ENCODE measurements around the gene NFE2L3. TPM values are rescaled to one million over a fixed set of nuclear protein-coding genes. Genes with fewer than 3 reads are reported as not detected.
A peak's percentile ranks its signal among the peaks of the same experiment; 100 is the strongest.

Gene NFE2L3
- total and polyA plus RNA-seq, 9 of the 15 experiments (the other 6 are each of a cell fraction or from before 2014, with no cell fraction given), result 2.9 to 16.9 (median 12.4) TPM

DNA sequence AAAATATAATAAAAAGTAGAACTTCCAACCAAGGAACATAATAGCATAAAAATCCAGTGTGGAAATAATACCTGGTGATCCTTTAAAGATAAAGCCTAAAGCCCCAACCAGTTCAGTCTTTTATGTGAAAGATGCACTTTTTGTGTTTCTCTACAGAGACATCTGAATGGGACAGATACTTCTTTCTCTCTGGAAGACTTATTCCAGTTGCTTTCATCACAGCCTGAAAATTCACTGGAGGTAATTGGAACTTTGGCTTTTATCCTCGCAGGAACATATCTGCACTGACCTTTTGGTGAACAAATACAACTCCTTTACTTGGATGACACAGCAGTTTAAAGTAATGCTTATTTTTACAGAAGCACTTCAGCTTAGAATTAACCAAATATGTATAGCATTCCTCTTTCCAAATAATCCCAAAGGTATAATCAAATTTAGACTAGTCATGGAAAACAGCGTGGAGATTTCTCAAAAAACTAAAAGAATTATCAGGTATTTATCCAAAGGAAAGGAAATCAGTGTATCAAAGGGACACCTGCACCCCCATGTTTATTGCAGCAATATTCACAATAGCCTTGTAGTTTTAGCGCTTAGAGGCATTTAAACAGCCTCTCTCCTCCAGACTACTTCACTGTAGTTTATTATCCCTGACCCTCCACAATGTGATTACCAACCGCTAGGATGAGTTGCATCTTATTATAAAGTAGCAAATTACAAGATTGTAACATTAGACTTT lies 31.7 kb downstream of the NFE2L3 start (continued):
- TF ChIP-seq, protein P1, sequence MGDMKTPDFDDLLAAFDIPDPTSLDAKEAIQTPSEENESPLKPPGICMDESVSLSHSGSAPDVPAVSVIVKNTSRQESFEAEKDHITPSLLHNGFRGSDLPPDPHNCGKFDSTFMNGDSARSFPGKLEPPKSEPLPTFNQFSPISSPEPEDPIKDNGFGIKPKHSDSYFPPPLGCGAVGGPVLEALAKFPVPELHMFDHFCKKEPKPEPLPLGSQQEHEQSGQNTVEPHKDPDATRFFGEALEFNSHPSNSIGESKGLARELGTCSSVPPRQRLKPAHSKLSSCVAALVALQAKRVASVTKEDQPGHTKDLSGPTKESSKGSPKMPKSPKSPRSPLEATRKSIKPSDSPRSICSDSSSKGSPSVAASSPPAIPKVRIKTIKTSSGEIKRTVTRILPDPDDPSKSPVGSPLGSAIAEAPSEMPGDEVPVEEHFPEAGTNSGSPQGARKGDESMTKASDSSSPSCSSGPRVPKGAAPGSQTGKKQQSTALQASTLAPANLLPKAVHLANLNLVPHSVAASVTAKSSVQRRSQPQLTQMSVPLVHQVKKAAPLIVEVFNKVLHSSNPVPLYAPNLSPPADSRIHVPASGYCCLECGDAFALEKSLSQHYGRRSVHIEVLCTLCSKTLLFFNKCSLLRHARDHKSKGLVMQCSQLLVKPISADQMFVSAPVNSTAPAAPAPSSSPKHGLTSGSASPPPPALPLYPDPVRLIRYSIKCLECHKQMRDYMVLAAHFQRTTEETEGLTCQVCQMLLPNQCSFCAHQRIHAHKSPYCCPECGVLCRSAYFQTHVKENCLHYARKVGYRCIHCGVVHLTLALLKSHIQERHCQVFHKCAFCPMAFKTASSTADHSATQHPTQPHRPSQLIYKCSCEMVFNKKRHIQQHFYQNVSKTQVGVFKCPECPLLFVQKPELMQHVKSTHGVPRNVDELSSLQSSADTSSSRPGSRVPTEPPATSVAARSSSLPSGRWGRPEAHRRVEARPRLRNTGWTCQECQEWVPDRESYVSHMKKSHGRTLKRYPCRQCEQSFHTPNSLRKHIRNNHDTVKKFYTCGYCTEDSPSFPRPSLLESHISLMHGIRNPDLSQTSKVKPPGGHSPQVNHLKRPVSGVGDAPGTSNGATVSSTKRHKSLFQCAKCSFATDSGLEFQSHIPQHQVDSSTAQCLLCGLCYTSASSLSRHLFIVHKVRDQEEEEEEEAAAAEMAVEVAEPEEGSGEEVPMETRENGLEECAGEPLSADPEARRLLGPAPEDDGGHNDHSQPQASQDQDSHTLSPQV (IDR thresholded peaks at IDR 0.05), result peak; percentile 52; the same call in 1 of the 2 replicates
- peak; percentile 29; the same call in 1 of the 2 replicates for TF ChIP-seq ARID1B (IDR thresholded peaks at IDR 0.05)
- TF ChIP-seq ZNF121 (CRISPR knock-in tag; conservative IDR thresholded peaks at IDR 0.05), result no peak
- TF ChIP-seq, protein P2, sequence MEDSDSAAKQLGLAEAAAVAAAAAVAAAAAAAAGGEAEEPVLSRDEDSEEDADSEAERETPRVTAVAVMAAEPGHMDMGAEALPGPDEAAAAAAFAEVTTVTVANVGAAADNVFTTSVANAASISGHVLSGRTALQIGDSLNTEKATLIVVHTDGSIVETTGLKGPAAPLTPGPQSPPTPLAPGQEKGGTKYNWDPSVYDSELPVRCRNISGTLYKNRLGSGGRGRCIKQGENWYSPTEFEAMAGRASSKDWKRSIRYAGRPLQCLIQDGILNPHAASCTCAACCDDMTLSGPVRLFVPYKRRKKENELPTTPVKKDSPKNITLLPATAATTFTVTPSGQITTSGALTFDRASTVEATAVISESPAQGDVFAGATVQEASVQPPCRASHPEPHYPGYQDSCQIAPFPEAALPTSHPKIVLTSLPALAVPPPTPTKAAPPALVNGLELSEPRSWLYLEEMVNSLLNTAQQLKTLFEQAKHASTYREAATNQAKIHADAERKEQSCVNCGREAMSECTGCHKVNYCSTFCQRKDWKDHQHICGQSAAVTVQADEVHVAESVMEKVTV (CRISPR knock-in tag; IDR thresholded peaks at IDR 0.05), result no peak
- TF ChIP-seq, protein P3, sequence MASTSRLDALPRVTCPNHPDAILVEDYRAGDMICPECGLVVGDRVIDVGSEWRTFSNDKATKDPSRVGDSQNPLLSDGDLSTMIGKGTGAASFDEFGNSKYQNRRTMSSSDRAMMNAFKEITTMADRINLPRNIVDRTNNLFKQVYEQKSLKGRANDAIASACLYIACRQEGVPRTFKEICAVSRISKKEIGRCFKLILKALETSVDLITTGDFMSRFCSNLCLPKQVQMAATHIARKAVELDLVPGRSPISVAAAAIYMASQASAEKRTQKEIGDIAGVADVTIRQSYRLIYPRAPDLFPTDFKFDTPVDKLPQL (IDR thresholded peaks at IDR 0.05; ENCODE audit: extremely low read depth, insufficient read length), result no peak
- TF ChIP-seq ZBED1 (IDR thresholded peaks at IDR 0.05), result no peak
- no peak for TF ChIP-seq ZNF764 (CRISPR knock-in tag; IDR thresholded peaks at IDR 0.05; ENCODE audit: low read depth)
- peak; percentile 45; the same call in 1 of the 2 replicates for TF ChIP-seq DPF2 (IDR thresholded peaks at IDR 0.05)
- TF ChIP-seq KLF13 (tag; IDR thresholded peaks at IDR 0.05; ENCODE audit: borderline replicate concordance, low read depth), result no peak
- TF ChIP-seq SIRT6 (IDR thresholded peaks at IDR 0.05; ENCODE audit: low read depth, low read length), result no peak
- no peak for TF ChIP-seq CBFB (CRISPR knock-in tag; IDR thresholded peaks at IDR 0.05)
- TF ChIP-seq NONO (IDR thresholded peaks at IDR 0.05; ENCODE audit: low read depth in 2 of 2, low read length in 1 of 2), result no peak
- no peak for TF ChIP-seq CEBPB (tag; IDR thresholded peaks at IDR 0.05)
- TF ChIP-seq POLR2B (IDR thresholded peaks at IDR 0.05; ENCODE audit: low read depth, partially characterized antibody), result peak; percentile 13
- peak; percentile 49; the same call in 1 of the 2 replicates for TF ChIP-seq POLR2H (tag; IDR thresholded peaks at IDR 0.05; ENCODE audit: low read depth)
- no peak for TF ChIP-seq PRMT5 (CRISPR knock-in tag; IDR thresholded peaks at IDR 0.05)
- TF ChIP-seq ZNF184 (CRISPR knock-in tag; IDR thresholded peaks at IDR 0.05), result no peak
- TF ChIP-seq ASH1L (IDR thresholded peaks at IDR 0.05; ENCODE audit: borderline replicate concordance, low read depth, partially characterized antibody), result no peak
- TF ChIP-seq MAFF (IDR thresholded peaks at IDR 0.05; ENCODE audit: low read length), result peak; percentile 84
- TF ChIP-seq C11orf30 (IDR thresholded peaks at IDR 0.05; ENCODE audit: low read depth), result peak; percentile 90
- TF ChIP-seq CBX5 (IDR thresholded peaks at IDR 0.05; ENCODE audit: borderline replicate concordance, low read depth), result no peak
- TF ChIP-seq ZNF707 (CRISPR knock-in tag; conservative IDR thresholded peaks at IDR 0.05), result no peak
- TF ChIP-seq ZNF124 (CRISPR knock-in tag; IDR thresholded peaks at IDR 0.05), result no peak
- TF ChIP-seq GATA2 (CRISPR knock-in tag; IDR thresholded peaks at IDR 0.05), result 0 out of 2 replicates have a peak, but pooled peaks have one; percentile 5
